Esophagus squamous epithelium (tissue), 4 donors: ENCODE results near the gene KIF5C.

ENCODE experiments used
- CTCF ChIP-seq, 6 experiments: fragments of 450-650 bp in 4 of 6; fragments of 200-600 bp in 2 of 6; sonication (generic) in 2 of 6; IDR thresholded peaks; one replicate each; pipeline ENCODE4 v1.5.1; 2016 to 2019; ENCODE audit warnings: antibody characterized with exemption in 6 of 6, mild to moderate bottlenecking in 4 of 6, moderate library complexity in 4 of 6
- POLR2A ChIP-seq, 4 donors: fragments of 450-650 bp; IDR thresholded peaks; one replicate each; pipeline ENCODE4 v1.6.1; 2017; ENCODE audit warnings: antibody characterized with exemption in 4 of 4, mild to moderate bottlenecking in 4 of 4, moderate library complexity in 3 of 4

- TF ChIP-seq POLR2A (IDR thresholded peaks at IDR 0.05) (no peak), CTCF (IDR thresholded peaks at IDR 0.05) (no peak)
Observed at GRCh38 chr2:149023091-149023490, 148.1 kb downstream of the KIF5C start.
